ENCODE results near the gene TSPAN10. TPM values are rescaled to one million over a fixed set of nuclear protein-coding genes. Genes with fewer than 3 reads are reported as not detected.
"Not testable (repeated sequence)": the region's sequence is repeated elsewhere in the genome, so short reads cannot be mapped to it uniquely, and the experiment has no call there.

Gene TSPAN10
- total RNA-seq, 4 donors from 2014 or later: 0.22 to 0.84 TPM; not detected in 2

DNA sequence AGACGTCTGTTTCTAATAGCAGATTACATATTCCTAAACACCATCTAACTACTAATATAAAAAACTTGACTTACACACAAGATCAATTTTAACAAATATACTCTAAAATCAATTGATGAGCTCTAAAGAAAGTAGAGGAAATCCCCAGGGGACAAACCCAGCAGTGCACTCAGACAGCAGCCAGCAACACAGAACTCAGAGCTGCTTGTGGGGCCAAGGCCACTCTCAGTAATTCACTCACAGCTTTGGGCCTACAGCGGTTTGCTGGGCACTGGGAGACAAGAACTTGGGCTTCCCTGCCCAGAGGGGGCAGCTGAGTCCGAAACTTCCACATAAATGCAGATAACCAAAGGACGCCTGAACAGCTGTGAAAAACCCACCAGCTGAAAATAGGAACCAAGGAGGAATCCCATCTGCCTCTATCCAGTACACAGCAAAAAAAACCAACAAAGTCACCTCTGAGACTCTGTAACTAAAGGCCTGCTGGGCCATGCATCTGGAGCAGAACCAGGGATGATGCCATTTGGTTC lies 21.5 kb upstream of the TSPAN10 start:
- peaks cover 0 to 65% (median 0%) of the 10 kb centered on the region in 3 donors for H3K36me3 ChIP-seq
- 92 to 95% methylated on average over 4 of the region's 4 CpGs for WGBS, 2 donors
- H3K27ac ChIP-seq: peak overlapping the region in 2 of 4 donors; percentile 20 to 65
- H3K27me3 ChIP-seq: no peaks in the 10 kb centered on the region
- H3K9me3 ChIP-seq: no peaks in the 10 kb centered on the region
- H3K4me3 ChIP-seq: no peak overlapping the region
- no peak for DNase-seq (ENCODE audit: low spot score in 2 of 2)
- TF ChIP-seq CTCF (IDR thresholded peaks at IDR 0.05) (no peak), POLR2A (IDR thresholded peaks at IDR 0.05) (no peak), EP300 (IDR thresholded peaks at IDR 0.05) (no peak)
- H3K4me1 ChIP-seq: peaks cover 0 to 26% (median 6%) of the 10 kb centered on the region in 4 donors

DNA sequence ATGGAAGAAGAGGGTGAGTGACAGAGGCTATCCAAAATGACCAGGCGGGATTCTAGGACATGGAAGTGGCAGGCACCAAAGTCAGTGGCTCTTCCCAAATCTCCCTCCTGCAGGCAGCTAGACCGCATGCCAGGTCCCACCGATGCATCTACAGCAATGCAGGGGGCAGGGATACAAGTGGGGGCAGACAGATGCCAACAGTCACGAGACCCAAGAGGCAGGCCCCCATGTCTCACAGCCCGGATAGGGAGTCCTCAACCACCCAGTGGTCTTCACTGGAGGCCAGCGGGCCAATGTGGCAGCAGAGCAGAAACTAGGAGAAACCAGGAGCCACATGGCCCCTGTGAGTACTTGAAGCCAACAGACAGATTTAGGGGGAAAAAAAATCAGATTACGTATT lies 20.1 kb upstream of the TSPAN10 start:
- Histone ChIP-seq H3K27ac (no peak overlapping the region), H3K27me3 (no peaks in the 10 kb centered on the region), H3K4me3 (no peak overlapping the region), H3K9me3 (no peaks in the 10 kb centered on the region), H3K36me3 (peaks cover 0 to 69% (median 9%) of the 10 kb centered on the region in 3 donors), H3K4me1 (peaks cover 0 to 33% (median 6%) of the 10 kb centered on the region in 4 donors)
- TF ChIP-seq CTCF (IDR thresholded peaks at IDR 0.05): no peak
- TF ChIP-seq EP300 (IDR thresholded peaks at IDR 0.05): no peak
- 75 to 88% methylated on average over 7 of the region's 7 CpGs for WGBS, 2 donors
- DNase-seq (ENCODE audit: low spot score in 2 of 2): no peak

GRCh38 chr17:81618307-81618706 lies 18.7 kb upstream of the TSPAN10 start:
- H3K4me3 ChIP-seq; DNase-seq (ENCODE audit: low spot score in 2 of 2); H3K27ac ChIP-seq; H3K27me3 ChIP-seq; H3K9me3 ChIP-seq: not testable (repeated sequence)
- Histone ChIP-seq H3K4me1 (peaks cover 0 to 31% (median 6%) of the 10 kb centered on the region in 4 donors), H3K36me3 (peaks cover 0 to 73% (median 17%) of the 10 kb centered on the region in 3 donors)
- 100% methylated on average over 2 of the region's 36 CpGs; no CpG with 5 or more reads in 1 of the 2 donors for WGBS, 2 donors

GRCh38 chr17:81621494-81622130 lies 15.4 kb upstream of the TSPAN10 start:
- DNase-seq (ENCODE audit: low spot score in 2 of 2): no peak
- 63 to 72% methylated on average over 11 of the region's 11 CpGs for WGBS, 2 donors

GRCh38 chr17:81630274-81630673 lies 6.7 kb upstream of the TSPAN10 start:
- Histone ChIP-seq H3K27ac (no peak overlapping the region), H3K4me3 (no peak overlapping the region), H3K9me3 (peaks cover 0 to 3% (median 0%) of the 10 kb centered on the region in 4 donors), H3K27me3 (no peaks in the 10 kb centered on the region), H3K4me1 (peaks cover 0 to 29% (median 11%) of the 10 kb centered on the region in 4 donors), H3K36me3 (peaks cover 8 to 46% (median 21%) of the 10 kb centered on the region in 3 donors)
- DNase-seq (ENCODE audit: low spot score in 2 of 2): no peak
- 84 to 87% methylated on average over 8 of the region's 8 CpGs for WGBS, 2 donors
- TF ChIP-seq CTCF (IDR thresholded peaks at IDR 0.05): no peak
- TF ChIP-seq POLR2A (IDR thresholded peaks at IDR 0.05): no peak
- no peak for TF ChIP-seq EP300 (IDR thresholded peaks at IDR 0.05)

More at GRCh38 chr17:81621494-81622130, 15.4 kb upstream of the TSPAN10 start:
- no peaks in the 10 kb centered on the region for H3K27me3 ChIP-seq
- H3K4me3 ChIP-seq: no peak overlapping the region
- peaks cover 4 to 93% (median 33%) of the 10 kb centered on the region in 3 donors for H3K36me3 ChIP-seq
- TF ChIP-seq EP300 (IDR thresholded peaks at IDR 0.05): no peak
- no peak for TF ChIP-seq POLR2A (IDR thresholded peaks at IDR 0.05)
- TF ChIP-seq CTCF (IDR thresholded peaks at IDR 0.05): no peak
- H3K27ac ChIP-seq: peak overlapping the region in 1 of 4 donors; percentile 32
- peaks cover 0 to 7% (median 0%) of the 10 kb centered on the region in 4 donors for H3K9me3 ChIP-seq
- H3K4me1 ChIP-seq: peaks cover 0 to 7% (median 0%) of the 10 kb centered on the region in 4 donors

All from tibial nerve (tissue), 4 donors.